ENCODE measurements around the gene MLLT1. TPM values are rescaled to one million over a fixed set of nuclear protein-coding genes. Genes with fewer than 3 reads are reported as not detected.

The MLLT1 gene
- total RNA-seq, 1 experiment from 2014 or later: 60.0 TPM

GRCh38 chr19:6267552-6268381 is 12.0 kb downstream of the MLLT1 start:
- no peaks in the 10 kb centered on the region for H3K9me3 Mint-ChIP-seq (ENCODE audit: unreplicated experiment)
- intact Hi-C loops (cut with micrococcal nuclease; ENCODE audit: unreplicated experiment): no loop called here
- ChIA-PET POLR2A (no interaction called here), CTCF (no interaction called here)
- H3K36me3 Mint-ChIP-seq (ENCODE audit: insufficient read depth, unreplicated experiment): peaks cover 58% of the 10 kb centered on the region
- no peaks in the 10 kb centered on the region for H3K4me1 ChIP-seq
- no peaks in the 10 kb centered on the region for H3K27me3 Mint-ChIP-seq (ENCODE audit: insufficient read depth, unreplicated experiment)
- H3K4me3 ChIP-seq (ENCODE audit: low read depth, low read length): no peak overlapping the region
- no peaks in the 10 kb centered on the region for H3K27me3 ChIP-seq (replicated peaks; ENCODE audit: control insufficient read depth, insufficient read depth, low read length)
- peaks cover 1% of the 10 kb centered on the region; the same call in 1 of the 2 replicates for H3K36me3 ChIP-seq (ENCODE audit: control insufficient read depth, insufficient read depth, low read length)
- H3K27ac Mint-ChIP-seq (ENCODE audit: unreplicated experiment): no peak overlapping the region
- no TSS peak for BruUV-seq (replicated peaks)
- no peak for DNase-seq
- H3K4me3 Mint-ChIP-seq (ENCODE audit: unreplicated experiment): no peak overlapping the region
- TF ChIP-seq CTCF (IDR thresholded peaks at IDR 0.05; ENCODE audit: insufficient read depth in 1 of 2, low read depth in 1 of 2, low read length in 1 of 2, severe bottlenecking in 1 of 2, unreplicated experiment in 1 of 2): no peak
- H3K9me3 ChIP-seq: no peaks in the 10 kb centered on the region
- H3K4me1 Mint-ChIP-seq (ENCODE audit: low read depth, unreplicated experiment): no peaks in the 10 kb centered on the region

DNA sequence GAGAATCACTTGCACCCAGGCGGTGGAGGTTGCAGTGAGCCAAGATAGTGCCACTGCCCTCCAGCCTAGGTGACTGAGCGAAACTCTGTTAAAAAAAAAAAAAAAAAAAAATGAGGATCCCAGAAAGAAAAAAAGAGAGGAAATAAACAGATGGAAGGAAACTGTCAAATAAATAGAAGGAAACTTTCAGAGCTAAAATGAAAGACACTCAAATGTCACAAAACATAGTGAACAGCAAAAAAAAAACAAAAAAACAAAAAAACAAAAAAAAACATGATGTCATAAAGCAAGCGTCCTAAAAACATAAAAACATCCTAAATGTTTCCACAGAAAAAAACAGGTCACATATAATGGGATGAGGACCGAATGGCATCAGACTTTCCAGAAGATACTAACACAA is 15.0 kb downstream of the MLLT1 start:
- H3K4me1 ChIP-seq: no peaks in the 10 kb centered on the region
- no peak overlapping the region for H3K27ac Mint-ChIP-seq (ENCODE audit: unreplicated experiment)
- H3K4me3 Mint-ChIP-seq (ENCODE audit: unreplicated experiment): no peak overlapping the region
- BruUV-seq (replicated peaks): no TSS peak
- no peaks in the 10 kb centered on the region for H3K27me3 Mint-ChIP-seq (ENCODE audit: insufficient read depth, unreplicated experiment)
- intact Hi-C loops (cut with micrococcal nuclease; ENCODE audit: unreplicated experiment): no loop called here
- TF ChIP-seq CTCF (IDR thresholded peaks at IDR 0.05; ENCODE audit: insufficient read depth in 1 of 2, low read depth in 1 of 2, low read length in 1 of 2, severe bottlenecking in 1 of 2, unreplicated experiment in 1 of 2): no peak
- no peaks in the 10 kb centered on the region for H3K4me1 Mint-ChIP-seq (ENCODE audit: low read depth, unreplicated experiment)
- H3K4me3 ChIP-seq (ENCODE audit: low read depth, low read length): no peak overlapping the region
- ChIA-PET CTCF (interaction anchor here (0.7 kb wide), 1 partner anchor 37 kb away, joined by 7 read pairs; no protein-coding TSS in a partner anchor), POLR2A (interaction anchor here (0.6 kb wide), 1 partner anchor 19 kb away, joined by 10 read pairs; no protein-coding TSS in a partner anchor)
- H3K9me3 Mint-ChIP-seq (ENCODE audit: unreplicated experiment): no peaks in the 10 kb centered on the region
- peaks cover 67% of the 10 kb centered on the region for H3K36me3 Mint-ChIP-seq (ENCODE audit: insufficient read depth, unreplicated experiment)
- no peaks in the 10 kb centered on the region for H3K27me3 ChIP-seq (replicated peaks; ENCODE audit: control insufficient read depth, insufficient read depth, low read length)
- H3K9me3 ChIP-seq: no peaks in the 10 kb centered on the region
- no peak for DNase-seq
- H3K36me3 ChIP-seq (ENCODE audit: control insufficient read depth, insufficient read depth, low read length): no peaks in the 10 kb centered on the region; the same call in 1 of the 2 replicates

GRCh38 chr19:6263735-6264444 is 15.9 kb downstream of the MLLT1 start:
- DNase-seq: no peak
- no peak for TF ChIP-seq CTCF (IDR thresholded peaks at IDR 0.05; ENCODE audit: insufficient read depth in 1 of 2, low read depth in 1 of 2, low read length in 1 of 2, severe bottlenecking in 1 of 2, unreplicated experiment in 1 of 2)
- no peak overlapping the region for H3K27ac Mint-ChIP-seq (ENCODE audit: unreplicated experiment)
- Histone ChIP-seq H3K4me3 (ENCODE audit: low read depth, low read length) (no peak overlapping the region), H3K27me3 (replicated peaks; ENCODE audit: control insufficient read depth, insufficient read depth, low read length) (no peaks in the 10 kb centered on the region), H3K36me3 (ENCODE audit: control insufficient read depth, insufficient read depth, low read length) (no peaks in the 10 kb centered on the region), H3K9me3 (no peaks in the 10 kb centered on the region), H3K4me1 (no peaks in the 10 kb centered on the region)
- no peak overlapping the region for H3K4me3 Mint-ChIP-seq (ENCODE audit: unreplicated experiment)
- peaks cover 77% of the 10 kb centered on the region for H3K36me3 Mint-ChIP-seq (ENCODE audit: insufficient read depth, unreplicated experiment)
- ChIA-PET CTCF (no interaction called here), POLR2A (no interaction called here)
- no peaks in the 10 kb centered on the region for H3K4me1 Mint-ChIP-seq (ENCODE audit: low read depth, unreplicated experiment)
- no peaks in the 10 kb centered on the region for H3K27me3 Mint-ChIP-seq (ENCODE audit: insufficient read depth, unreplicated experiment)
- H3K9me3 Mint-ChIP-seq (ENCODE audit: unreplicated experiment): no peaks in the 10 kb centered on the region
- intact Hi-C loops (cut with micrococcal nuclease; ENCODE audit: unreplicated experiment): no loop called here
- no TSS peak for BruUV-seq (replicated peaks)

Measured in Caco-2 (cell line).